Aorta (tissue), 5 donors: Measurements from ENCODE around the gene IL34. TPM values are rescaled to one million over a fixed set of nuclear protein-coding genes. Genes with fewer than 3 reads are reported as not detected.
A peak's percentile ranks its signal among the peaks of the same experiment; 100 is the strongest.
"Not testable (repeated sequence)": the region's sequence is repeated elsewhere in the genome, so short reads cannot be mapped to it uniquely, and the experiment has no call there.

Experiments used
- ATAC-seq: fragments of 200-7000 bp; cut with Tn5 transposase; one replicate; pipeline ENCODE4 v1.9.1; 2022; ENCODE audit warnings: moderate library complexity; ENCODE audit not compliant: low FRiP score
- DNase-seq, 2 donors: peaks; one replicate each; pipeline ENCODE4 v3.0.0-alpha.2; 2020
- H3K27ac ChIP-seq, 2 donors: one replicate each; pipeline ENCODE4 v1.5.1; 2013; ENCODE audit warnings: low read length in 2 of 2, mild to moderate bottlenecking in 2 of 2, moderate library complexity in 2 of 2, control low read depth in 1 of 2, inconsistent platforms in 1 of 2, low read depth in 1 of 2
- H3K27me3 ChIP-seq, 2 donors: one replicate each; pipeline ENCODE4 v1.6.1; 2013; ENCODE audit warnings: control low read depth in 1 of 2, low read length in 1 of 2, mild to moderate bottlenecking in 1 of 2, moderate library complexity in 1 of 2; ENCODE audit not compliant: insufficient read depth in 2 of 2, control insufficient read depth in 1 of 2
- H3K36me3 ChIP-seq, 2 donors: one replicate each; pipeline ENCODE4 v1.6.1; 2013; ENCODE audit warnings: control low read depth in 1 of 2, low read length in 1 of 2, mild to moderate bottlenecking in 1 of 2; ENCODE audit not compliant: insufficient read depth in 2 of 2, control insufficient read depth in 1 of 2
- H3K4me1 ChIP-seq, 2 donors: one replicate each; pipeline ENCODE4 v1.6.1; 2013; ENCODE audit warnings: low read length in 2 of 2, control low read depth in 1 of 2, mild to moderate bottlenecking in 1 of 2, moderate library complexity in 1 of 2; ENCODE audit not compliant: insufficient read depth in 2 of 2, control insufficient read depth in 1 of 2
- H3K4me3 ChIP-seq, 2 donors: one replicate each; pipeline ENCODE4 v1.5.1; 2013; ENCODE audit warnings: low read length in 2 of 2, control low read depth in 1 of 2, mild to moderate bottlenecking in 1 of 2
- H3K9me3 ChIP-seq: one replicate; pipeline ENCODE4 v1.6.1; 2013; ENCODE audit warnings: mild to moderate bottlenecking, low read length; ENCODE audit not compliant: control insufficient read depth
- WGBS, 2 donors: extraction: QIAGEN DNeasy Blood & Tissue Kit; methylation state at CpG; one replicate each; pipeline ENCODE4 v1.1.7; 2013; 5-methylcytosine and 5-hydroxymethylcytosine counted together
- intact Hi-C, 2 donors: fragments of 100-400 bp; cut with DNase I; formaldehyde crosslinking; loops; one replicate each; pipeline versions ENCODE4 v1.14.2 to v1.15.0; 2022
- polyA plus RNA-seq, 2 donors: library from polyadenylated mRNA; stranded (reverse); fragments of 200-250 nt; gene quantifications; one replicate each; pipeline ENCODE4 v1.2.3, GENCODE V29; 2013
- total RNA-seq, 2 donors: library from RNA; stranded (reverse); fragmentation: NEBNext Ultra II Directional; extraction: Animal tissue kit (Norgen Biotek cat#: 25700); gene quantifications; one replicate each; pipeline ENCODE4 v1.2.1, GENCODE V29; 2021
- donor health status: healthy with polysubstance abuse.
- donor health status: Bipolar disorder and iron deficiency.
- donor health status: DM: no; HTN: no; CAD: no.
- donor health status: DM: no; HTN: no; CAD: no.
- donor health status: DM: yes; HTN: yes; CAD: no.

IL34 gene
- total and polyA plus RNA-seq, 4 donors: 14.2 to 98.6 (median 20.6) TPM

- 82 to 83% methylated on average over 14 of the region's 14 CpGs for WGBS, 2 donors
- peak in 1 of 2 donors; percentile 68 for DNase-seq
- Histone ChIP-seq H3K4me3 (no peak overlapping the region), H3K4me1 (no peaks in the 10 kb centered on the region), H3K9me3 (no peaks in the 10 kb centered on the region), H3K36me3 (peaks cover 0 to 11% of the 10 kb centered on the region in 2 donors), H3K27me3 (no peaks in the 10 kb centered on the region), H3K27ac (no peak overlapping the region)
- intact Hi-C loops: no loop called here
- ATAC-seq: no peak
These were observed 18.8 kb downstream of the IL34 start for GRCh38 chr16:70665113-70665694.

- no peaks in the 10 kb centered on the region for H3K9me3 ChIP-seq
- no peak overlapping the region for H3K4me3 ChIP-seq
- ATAC-seq: no peak
- peaks cover 0 to 11% of the 10 kb centered on the region in 2 donors for H3K36me3 ChIP-seq
- DNase-seq: peak in 1 of 2 donors; percentile 65
- WGBS, 2 donors: 76 to 77% methylated on average over 22 of the region's 22 CpGs
- no peaks in the 10 kb centered on the region for H3K27me3 ChIP-seq
- H3K4me1 ChIP-seq: no peaks in the 10 kb centered on the region
- intact Hi-C loops: no loop called here
- H3K27ac ChIP-seq: no peak overlapping the region
These were observed 19.7 kb downstream of the IL34 start for GRCh38 chr16:70665806-70666735.

GRCh38 chr16:70670175-70670574, 23.8 kb downstream of the IL34 start:
- H3K4me3 ChIP-seq: no peak overlapping the region
- no peak overlapping the region for H3K27ac ChIP-seq
- intact Hi-C loops: loop anchor here in 1 of 2 donors (10.0 kb wide), 1 partner anchor 685 kb away; the partner anchor contains the start of gene CALB2
- no peaks in the 10 kb centered on the region for H3K4me1 ChIP-seq
- no peaks in the 10 kb centered on the region for H3K9me3 ChIP-seq
- no peak for ATAC-seq
- no peaks in the 10 kb centered on the region for H3K27me3 ChIP-seq
- no peaks in the 10 kb centered on the region for H3K36me3 ChIP-seq
- DNase-seq: no peak
- 90 to 92% methylated on average over 2 of the region's 2 CpGs for WGBS, 2 donors

- not testable (repeated sequence) for H3K9me3 ChIP-seq, H3K36me3 ChIP-seq, H3K27ac ChIP-seq, H3K4me3 ChIP-seq, H3K4me1 ChIP-seq, ATAC-seq, H3K27me3 ChIP-seq
- intact Hi-C loops: loop anchor here in 1 of 2 donors (10.0 kb wide), 1 partner anchor 684 kb away; the partner anchor contains the start of gene CALB2
- DNase-seq: peak; percentile 9 to 14
- WGBS, 2 donors: 91 to 95% methylated on average over 4 of the region's 4 CpGs
These were observed 24.6 kb downstream of the IL34 start for GRCh38 chr16:70670938-70671337.

- Histone ChIP-seq H3K27me3 (no peaks in the 10 kb centered on the region), H3K27ac (no peak overlapping the region), H3K4me3 (no peak overlapping the region), H3K36me3 (peaks cover 0 to 5% of the 10 kb centered on the region in 2 donors), H3K4me1 (no peaks in the 10 kb centered on the region), H3K9me3 (no peaks in the 10 kb centered on the region)
- intact Hi-C loops: loop anchor here in 1 of 2 donors (10.0 kb wide), 1 partner anchor 680 kb away; the partner anchor contains the start of gene CALB2
- DNase-seq (peak; percentile 30 to 59), ATAC-seq (no peak)
- 81 to 84% methylated on average over 18 of the region's 18 CpGs for WGBS, 2 donors
These were observed 28.1 kb downstream of the IL34 start for GRCh38 chr16:70674221-70675014.

GRCh38 chr16:70675851-70676513, 29.6 kb downstream of the IL34 start:
- Histone ChIP-seq H3K36me3 (peaks cover 0 to 5% of the 10 kb centered on the region in 2 donors), H3K4me3 (no peak overlapping the region), H3K27ac (no peak overlapping the region), H3K9me3 (no peaks in the 10 kb centered on the region), H3K4me1 (no peaks in the 10 kb centered on the region), H3K27me3 (no peaks in the 10 kb centered on the region)
- ATAC-seq (no peak), DNase-seq (peak; percentile 50 to 70)
- WGBS, 2 donors: 53 to 58% methylated on average over 7 of the region's 7 CpGs
- intact Hi-C loops: loop anchor here in 1 of 2 donors (10.0 kb wide), 1 partner anchor 679 kb away; the partner anchor contains the start of gene CALB2

- no peak overlapping the region for H3K4me3 ChIP-seq
- no peaks in the 10 kb centered on the region for H3K9me3 ChIP-seq
- no peak overlapping the region for H3K27ac ChIP-seq
- 82 to 84% methylated on average over 14 of the region's 14 CpGs for WGBS, 2 donors
- no peaks in the 10 kb centered on the region for H3K27me3 ChIP-seq
- peaks cover 0 to 5% of the 10 kb centered on the region in 2 donors for H3K36me3 ChIP-seq
- intact Hi-C loops: loop anchor here in 1 of 2 donors (10.0 kb wide), 1 partner anchor 678 kb away; the partner anchor contains the start of gene CALB2
- ATAC-seq (no peak), DNase-seq (peak; percentile 41 to 56)
- H3K4me1 ChIP-seq: no peaks in the 10 kb centered on the region
These were observed 30.5 kb downstream of the IL34 start for GRCh38 chr16:70676675-70677498.
